Stimulated activated CD4-positive, alpha-beta T cell treated with anti-CD3 and anti-CD28 coated beads, Interleukin-1b, Interleukin-23, amount 100 ng/mL, for 48 hours (primary cell): Measurements from ENCODE around the gene ARHGAP4.
A peak's percentile ranks its signal among the peaks of the same experiment; 100 is the strongest.

Experiments
- DNase-seq: peaks from one replicate; pipeline ENCODE4 v3.0.0-alpha.2; 2020

Gene ARHGAP4

GRCh38 chrX:153925739-153926551, at the start of gene ARHGAP4:
Gene ARHGAP4 (minus strand): TSS chrX:153926264. CDS start chrX:153926202, 62 bp downstream.
- peak; percentile 74 for DNase-seq

- DNase-seq, result no peak
Observed at GRCh38 chrX:153974726-153975286, 48.7 kb upstream of the ARHGAP4 start.

- no peak for DNase-seq
Observed at GRCh38 chrX:153974003-153974725, 48.1 kb upstream of the ARHGAP4 start.

- no peak for DNase-seq
Observed at GRCh38 chrX:153973127-153974002, 47.3 kb upstream of the ARHGAP4 start.

- DNase-seq, result peak; percentile 91
Observed at GRCh38 chrX:153972368-153973126, 46.5 kb upstream of the ARHGAP4 start, which contains the start of gene TMEM187. Gene TMEM187 (plus strand): TSS chrX:153972754. CDS start chrX:153982063, 9,309 bp downstream.

GRCh38 chrX:153971450-153972367, 45.6 kb upstream of the ARHGAP4 start, which contains the start of gene HCFC1:
Gene HCFC1 (minus strand): TSS chrX:153971818. CDS start chrX:153970840, 978 bp downstream.
- DNase-seq, result peak; percentile 91

- DNase-seq, result peak; percentile 88
Observed at GRCh38 chrX:153971124-153971449, 45.0 kb upstream of the ARHGAP4 start.

GRCh38 chrX:153970357-153971123, 44.5 kb upstream of the ARHGAP4 start:
- DNase-seq, result no peak

- no peak for DNase-seq
Observed at GRCh38 chrX:153969904-153970356, 43.9 kb upstream of the ARHGAP4 start.

- no peak for DNase-seq
Observed at GRCh38 chrX:153969125-153969903, 43.2 kb upstream of the ARHGAP4 start.

- no peak for DNase-seq
Observed at GRCh38 chrX:153968754-153969124, 42.7 kb upstream of the ARHGAP4 start.

- no peak for DNase-seq
Observed at GRCh38 chrX:153968255-153968654, 42.2 kb upstream of the ARHGAP4 start.

- no peak for DNase-seq
Observed at GRCh38 chrX:153967536-153968224, 41.6 kb upstream of the ARHGAP4 start.

GRCh38 chrX:153966841-153967535, 40.9 kb upstream of the ARHGAP4 start:
- DNase-seq, result peak; percentile 65

GRCh38 chrX:153966283-153966688, 40.2 kb upstream of the ARHGAP4 start:
- no peak for DNase-seq

- no peak for DNase-seq
Observed at GRCh38 chrX:153965406-153965805, 39.3 kb upstream of the ARHGAP4 start.

GRCh38 chrX:153964105-153964504, 38.0 kb upstream of the ARHGAP4 start:
- no peak for DNase-seq

- DNase-seq, result no peak
Observed at GRCh38 chrX:153963546-153963945, 37.5 kb upstream of the ARHGAP4 start.
